Mucosa of descending colon (tissue), 3 donors: Measurements from ENCODE around the gene ACOT6. TPM values are rescaled to one million over a fixed set of nuclear protein-coding genes. Genes with fewer than 3 reads are reported as not detected.
"Not testable (repeated sequence)": the region's sequence is repeated elsewhere in the genome, so short reads cannot be mapped to it uniquely, and the experiment has no call there.

Experiments used
- ATAC-seq: fragments of 200-7000 bp; cut with Tn5 transposase; one replicate; pipeline ENCODE4 v1.9.1; 2020; ENCODE audit warnings: mild to moderate bottlenecking, moderate library complexity
- DNase-seq, 3 donors: peaks; one replicate each; pipeline ENCODE4 v3.0.0-alpha.2; 2020
- H3K36me3 ChIP-seq: fragments of 200-600 bp; one replicate; pipeline ENCODE4 v1.8.0; 2021; ENCODE audit warnings: low read depth, mild to moderate bottlenecking
- H3K4me1 ChIP-seq: fragments of 200-600 bp; one replicate; pipeline ENCODE4 v1.8.0; 2021; ENCODE audit warnings: low read depth, mild to moderate bottlenecking
- H3K4me3 ChIP-seq: fragments of 200-600 bp; one replicate; pipeline ENCODE4 v1.8.0; 2021; ENCODE audit warnings: mild to moderate bottlenecking
- H3K9me3 ChIP-seq: fragments of 200-600 bp; one replicate; pipeline ENCODE4 v1.8.0; 2021; ENCODE audit warnings: mild to moderate bottlenecking
- CTCF ChIP-seq: fragments of 200-600 bp; IDR thresholded peaks from one replicate; pipeline ENCODE4 v1.8.0; 2022; ENCODE audit warnings: antibody characterized with exemption, mild to moderate bottlenecking
- intact Hi-C, 2 donors: fragments of 100-400 bp; cut with DNase I in 1 of 2; cut with micrococcal nuclease in 1 of 2; formaldehyde crosslinking; loops; one replicate each; pipeline versions ENCODE4 v1.11.0 to v1.11.1; 2022; cut with DNase I, micrococcal nuclease
- total RNA-seq, 3 donors: library from RNA; stranded (reverse); fragmentation: NEBNext Ultra II Directional in 2 of 3; extraction: Animal tissue kit (Norgen Biotek cat#: 25700) in 2 of 3; gene quantifications; one replicate each; pipeline versions ENCODE4 v1.2.1 to v1.2.4, GENCODE V29; 2021 to 2023
- donor health status: DM: no; HTN: no; CAD: no; lungs with moderate emphysema.
- donor health status: DM: no; HTN: no; CAD: no.
- donor health status: DM: no; HTN: yes; CAD: no.

Gene ACOT6
- total RNA-seq, 3 donors from 2014 or later: not detected

GRCh38 chr14:73640796-73641365 lies 28.6 kb downstream of the ACOT6 start:
- no peaks in the 10 kb centered on the region for H3K36me3 ChIP-seq
- no peak for TF ChIP-seq CTCF
- intact Hi-C loops: no loop called here
- no peaks in the 10 kb centered on the region for H3K9me3 ChIP-seq
- DNase-seq: no peak
- H3K4me1 ChIP-seq: peaks cover 7% of the 10 kb centered on the region
- no peak for ATAC-seq
- H3K4me3 ChIP-seq: no peak overlapping the region

GRCh38 chr14:73644531-73645247 lies 32.4 kb downstream of the ACOT6 start, which contains the start of gene DNAL1:
Gene DNAL1 (plus strand): TSS chr14:73644986. CDS start chr14:73645040, 54 bp downstream.
- H3K4me3 ChIP-seq: peak within 1 kb of the TSS; percentile 56
- no peak for TF ChIP-seq CTCF
- H3K9me3 ChIP-seq: no peaks in the 10 kb centered on the region
- peak; percentile 94 to 95 (median 95) for DNase-seq
- peak; percentile 100 for ATAC-seq
- H3K36me3 ChIP-seq: no peaks in the 10 kb centered on the region
- H3K4me1 ChIP-seq: peaks cover 7% of the 10 kb centered on the region
- intact Hi-C loops: no loop called here

DNA sequence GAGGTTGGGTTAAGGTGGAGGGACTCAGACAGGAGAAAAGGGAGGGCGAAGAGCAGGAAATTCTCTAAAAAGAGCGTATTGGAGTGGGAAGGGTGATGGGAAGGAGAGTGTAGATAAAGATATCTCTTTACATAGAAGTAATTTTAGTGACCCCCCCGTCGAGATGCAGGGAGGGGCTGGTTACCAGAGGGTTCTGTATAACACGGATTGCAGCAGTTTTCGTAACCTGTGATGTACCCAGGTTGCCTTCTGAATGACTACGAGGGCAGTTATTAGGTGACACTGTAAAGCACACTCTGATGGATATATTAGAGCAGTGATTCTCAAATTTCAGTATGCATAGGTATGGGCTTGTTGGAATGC lies 32.9 kb downstream of the ACOT6 start:
- intact Hi-C loops: no loop called here
- ATAC-seq: no peak

GRCh38 chr14:73651005-73651404 lies 38.7 kb downstream of the ACOT6 start:
- TF ChIP-seq CTCF: no peak
- ATAC-seq: no peak

More for the DNA sequence above, 32.9 kb downstream of the ACOT6 start:
- H3K9me3 ChIP-seq: no peaks in the 10 kb centered on the region
- H3K4me1 ChIP-seq: peaks cover 7% of the 10 kb centered on the region
- DNase-seq: peak in 1 of 3 donors; percentile 14
- no peak for TF ChIP-seq CTCF
- no peaks in the 10 kb centered on the region for H3K36me3 ChIP-seq
- H3K4me3 ChIP-seq: peak overlapping the region; percentile 56

GRCh38 chr14:73655851-73656250 lies 43.5 kb downstream of the ACOT6 start:
- DNase-seq: no peak
- Histone ChIP-seq H3K4me1 (no peaks in the 10 kb centered on the region), H3K9me3 (no peaks in the 10 kb centered on the region), H3K4me3 (no peak overlapping the region), H3K36me3 (no peaks in the 10 kb centered on the region)
- no peak for ATAC-seq
- intact Hi-C loops: no loop called here
- TF ChIP-seq CTCF: no peak

More at GRCh38 chr14:73651005-73651404, 38.7 kb downstream of the ACOT6 start:
- DNase-seq: no peak
- H3K4me3 ChIP-seq: no peak overlapping the region
- H3K9me3 ChIP-seq: no peaks in the 10 kb centered on the region
- H3K4me1 ChIP-seq: no peaks in the 10 kb centered on the region
- intact Hi-C loops: no loop called here
- no peaks in the 10 kb centered on the region for H3K36me3 ChIP-seq

GRCh38 chr14:73659202-73659601 lies 46.9 kb downstream of the ACOT6 start:
- H3K4me1 ChIP-seq, ATAC-seq, H3K4me3 ChIP-seq, H3K36me3 ChIP-seq, H3K9me3 ChIP-seq, intact Hi-C loops, DNase-seq: not testable (repeated sequence)
